ENCODE data around the gene MYNN. TPM values are rescaled to one million over a fixed set of nuclear protein-coding genes. Genes with fewer than 3 reads are reported as not detected.

Gene MYNN
- total and polyA plus RNA-seq, 9 of the 15 experiments (the other 6 are each of a cell fraction or from before 2014, with no cell fraction given) = 10.4 to 35.7 (median 21.3) TPM

GRCh38 chr3:169764882-169765612 is 8.1 kb upstream of the MYNN start, which contains the start of gene TERC (continued):
- TF ChIP-seq PCBP1 (IDR thresholded peaks at IDR 0.05; ENCODE audit: low read depth, low read length, poor library complexity, severe bottlenecking) (peak; percentile 2), ATF3 (IDR thresholded peaks at IDR 0.05) (no peak), ATF3 (CRISPR knock-in tag; conservative IDR thresholded peaks at IDR 0.05) (0 out of 2 replicates have a peak, but pooled peaks have one; percentile 21), NELFE (IDR thresholded peaks at IDR 0.05; ENCODE audit: insufficient read depth, insufficient read length) (peak; percentile 48), CBX2 (IDR thresholded peaks at IDR 0.05; ENCODE audit: insufficient read depth, low read length, poor library complexity, severe bottlenecking) (no peak), NR2C1 (IDR thresholded peaks at IDR 0.05) (no peak; the same call in 1 of the 2 replicates), NR2C1 (tag; IDR thresholded peaks at IDR 0.05) (peak; percentile 40; the same call in 1 of the 2 replicates), MECOM (CRISPR knock-in tag; IDR thresholded peaks at IDR 0.05) (no peak), TARDBP (IDR thresholded peaks at IDR 0.05) (no peak), MYC (IDR thresholded peaks at IDR 0.05; ENCODE audit: low read depth, low read length) (peak; percentile 54; the same call in 1 of the 2 replicates), MYC (CRISPR knock-in tag; IDR thresholded peaks at IDR 0.05; ENCODE audit: borderline replicate concordance, low read depth) (peak; percentile 39; the same call in 1 of the 2 replicates), TEAD1 (CRISPR knock-in tag; IDR thresholded peaks at IDR 0.05) (peak in 1 of 2 experiments; percentile 48; a peak in 1 of 4 replicates), ZFP30 (CRISPR knock-in tag; IDR thresholded peaks at IDR 0.05; ENCODE audit: borderline replicate concordance) (peak; percentile 49; the same call in 1 of the 2 replicates), NCOR1 (IDR thresholded peaks at IDR 0.05) (no peak), LARP7 (IDR thresholded peaks at IDR 0.05) (no peak), PHF8 (IDR thresholded peaks at IDR 0.05; ENCODE audit: borderline replicate concordance, low read length) (peak; percentile 81), VEZF1 (CRISPR knock-in tag; IDR thresholded peaks at IDR 0.05) (peak; percentile 91), CREB5 (CRISPR knock-in tag; IDR thresholded peaks at IDR 0.05) (no peak), MNT (conservative IDR thresholded peaks at IDR 0.05) (peak in 1 of 2 experiments; percentile 68; a peak in 2 of 4 replicates), ZBTB43 (CRISPR knock-in tag; IDR thresholded peaks at IDR 0.05) (no peak), HNRNPLL (IDR thresholded peaks at IDR 0.05; ENCODE audit: low read depth, low read length, poor library complexity, severe bottlenecking) (peak; percentile 88)

Measured in K562 (cell line).